Measurements from ENCODE around the gene TTC21B.

DNA sequence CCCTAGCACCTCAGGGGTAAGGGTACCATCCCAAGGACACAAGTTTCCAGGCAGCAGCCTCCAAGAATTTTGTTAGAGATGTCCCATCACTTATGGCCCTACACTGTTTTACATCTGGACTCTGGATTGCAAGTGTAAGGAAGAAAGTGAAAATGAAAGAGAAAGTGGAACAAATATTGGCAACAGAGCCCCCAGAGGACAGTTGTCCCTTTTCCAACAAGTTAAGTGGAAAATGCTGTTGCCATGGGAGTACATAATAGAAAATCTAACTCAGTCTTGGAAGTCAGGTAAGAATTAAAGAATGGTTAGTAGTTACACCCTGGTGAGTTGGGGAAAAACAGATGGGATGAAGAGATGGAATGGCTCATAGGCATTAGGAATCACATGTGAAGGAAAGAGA, 50.6 kb downstream of the TTC21B start:
- TF ChIP-seq, protein P1, sequence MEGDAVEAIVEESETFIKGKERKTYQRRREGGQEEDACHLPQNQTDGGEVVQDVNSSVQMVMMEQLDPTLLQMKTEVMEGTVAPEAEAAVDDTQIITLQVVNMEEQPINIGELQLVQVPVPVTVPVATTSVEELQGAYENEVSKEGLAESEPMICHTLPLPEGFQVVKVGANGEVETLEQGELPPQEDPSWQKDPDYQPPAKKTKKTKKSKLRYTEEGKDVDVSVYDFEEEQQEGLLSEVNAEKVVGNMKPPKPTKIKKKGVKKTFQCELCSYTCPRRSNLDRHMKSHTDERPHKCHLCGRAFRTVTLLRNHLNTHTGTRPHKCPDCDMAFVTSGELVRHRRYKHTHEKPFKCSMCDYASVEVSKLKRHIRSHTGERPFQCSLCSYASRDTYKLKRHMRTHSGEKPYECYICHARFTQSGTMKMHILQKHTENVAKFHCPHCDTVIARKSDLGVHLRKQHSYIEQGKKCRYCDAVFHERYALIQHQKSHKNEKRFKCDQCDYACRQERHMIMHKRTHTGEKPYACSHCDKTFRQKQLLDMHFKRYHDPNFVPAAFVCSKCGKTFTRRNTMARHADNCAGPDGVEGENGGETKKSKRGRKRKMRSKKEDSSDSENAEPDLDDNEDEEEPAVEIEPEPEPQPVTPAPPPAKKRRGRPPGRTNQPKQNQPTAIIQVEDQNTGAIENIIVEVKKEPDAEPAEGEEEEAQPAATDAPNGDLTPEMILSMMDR (IDR thresholded peaks at IDR 0.05; ENCODE audit: poor library complexity) = no peak
- TF ChIP-seq EZH2 (IDR thresholded peaks at IDR 0.05; ENCODE audit: borderline replicate concordance) = no peak
